K562 (cell line): ENCODE measurements around the gene TNP1. TPM values are rescaled to one million over a fixed set of nuclear protein-coding genes. Genes with fewer than 3 reads are reported as not detected.

Source experiments
- CREM ChIP-seq: IDR thresholded peaks from 2 replicates; pipeline ENCODE4 v1.6.1; 2014; ENCODE audit warnings: antibody characterized with exemption, low read depth
- KDM1A ChIP-seq, 2 experiments: fragments of 450-650 bp; IDR thresholded peaks; 2 replicates each; pipeline ENCODE4 v1.6.1; 2016; ENCODE audit warnings: mild to moderate bottlenecking in 2 of 2
- MEIS2 ChIP-seq: fragments of 450-650 bp; IDR thresholded peaks from 2 replicates; pipeline ENCODE4 v1.6.1; 2014; ENCODE audit warnings: mild to moderate bottlenecking; ENCODE audit not compliant: partially characterized antibody
- MYBL2 ChIP-seq, 2 experiments: fragments of 450-650 bp in 1 of 2; sonication (generic) in 1 of 2; formaldehyde crosslinking in 1 of 2; IDR thresholded peaks; 2 replicates each; pipeline versions ENCODE4 v1.6.1 to v1.8.1; 2017 to 2022; ENCODE audit warnings: borderline replicate concordance in 1 of 2, inconsistent platforms in 1 of 2, low read depth in 1 of 2, mild to moderate bottlenecking in 1 of 2, missing genetic modification reagents in 1 of 2, moderate library complexity in 1 of 2
- MYC ChIP-seq, 2 experiments: fragments of 250-450 bp in 1 of 2; sonication (Bioruptor Pico) in 1 of 2; IDR thresholded peaks; 2 replicates each; pipeline versions ENCODE4 v1.5.1 to v1.6.1; 2012 to 2021; ENCODE audit warnings: low read depth in 2 of 2, borderline replicate concordance in 1 of 2, improper control_type of control experiment in 1 of 2, low read length in 1 of 2, mild to moderate bottlenecking in 1 of 2, moderate library complexity in 1 of 2
- SOX6 ChIP-seq: fragments of 450-650 bp; IDR thresholded peaks from 2 replicates; pipeline ENCODE4 v1.6.1; 2014; ENCODE audit warnings: mild to moderate bottlenecking
- TAL1 ChIP-seq: fragments of 450-650 bp; IDR thresholded peaks from 2 replicates; pipeline ENCODE4 v1.6.1; 2016; ENCODE audit warnings: mild to moderate bottlenecking
- ZNF764 ChIP-seq: fragments of 250-450 bp; sonication (Bioruptor Pico); IDR thresholded peaks from 2 replicates; pipeline ENCODE4 v1.4.0; 2020; ENCODE audit warnings: low read depth, mild to moderate bottlenecking, moderate library complexity
- polyA plus RNA-seq, 8 experiments: library from polyadenylated mRNA; depleted of rRNA in 4 of 8; stranded (reverse) in 5 of 8; unstranded in 3 of 8; fragments of >200 nt; fragmentation: Nextera tagmentation in 2 of 8; fragmentation: Illumina TruSeq in 1 of 8; extraction: Ambion mirVana in 2 of 8; extraction: Trizol in 1 of 8; gene quantifications; 2 replicates each; pipeline versions ENCODE4 v1.2.1 to v1.2.3, GENCODE V29; 2011 to 2014; ENCODE audit warnings: inconsistent platforms in 1 of 8, missing spikeins in 1 of 8
- total RNA-seq, 7 experiments: library from RNA; depleted of rRNA in 6 of 7; stranded (reverse); fragments of >200 nt in 6 of 7; fragmentation: Illumina TruSeq in 2 of 7; extraction: Trizol in 2 of 7; gene quantifications; 2 replicates each; pipeline versions ENCODE4 v1.2.1 to v1.2.3, GENCODE V29; 2011 to 2021; ENCODE audit warnings: low replicate concordance in 1 of 7
- TF ChIP-seq, protein P1 (sequence below): fragments of 200-800 bp; sonication (Bioruptor generic); IDR thresholded peaks from 2 replicates; pipeline ENCODE4 v1.6.1; 2017; ENCODE audit warnings: missing genetic modification characterization, missing compliant biosample characterization
- TF ChIP-seq, protein P2 (sequence below): fragments of 250-450 bp; sonication (Bioruptor Pico); IDR thresholded peaks from 2 replicates; pipeline ENCODE4 v1.8.0; 2022; ENCODE audit warnings: inconsistent platforms
- TF ChIP-seq, protein P3 (sequence below): fragments of 250-450 bp; sonication (Bioruptor Pico); IDR thresholded peaks from 2 replicates; pipeline ENCODE4 v1.4.0; 2020
- TF ChIP-seq, protein P4 (sequence below): fragments of 450-650 bp; IDR thresholded peaks from 2 replicates; pipeline ENCODE4 v1.6.1; 2016; ENCODE audit warnings: antibody characterized with exemption
- TF ChIP-seq, protein P5 (sequence below): fragments of 250-450 bp; sonication (Bioruptor Pico); IDR thresholded peaks from 2 replicates; pipeline ENCODE4 v1.5.1; 2021; ENCODE audit warnings: mild to moderate bottlenecking

TNP1 gene
- total and polyA plus RNA-seq, 9 of the 15 experiments (the other 6 are each of a cell fraction or from before 2014, with no cell fraction given): not detected

DNA sequence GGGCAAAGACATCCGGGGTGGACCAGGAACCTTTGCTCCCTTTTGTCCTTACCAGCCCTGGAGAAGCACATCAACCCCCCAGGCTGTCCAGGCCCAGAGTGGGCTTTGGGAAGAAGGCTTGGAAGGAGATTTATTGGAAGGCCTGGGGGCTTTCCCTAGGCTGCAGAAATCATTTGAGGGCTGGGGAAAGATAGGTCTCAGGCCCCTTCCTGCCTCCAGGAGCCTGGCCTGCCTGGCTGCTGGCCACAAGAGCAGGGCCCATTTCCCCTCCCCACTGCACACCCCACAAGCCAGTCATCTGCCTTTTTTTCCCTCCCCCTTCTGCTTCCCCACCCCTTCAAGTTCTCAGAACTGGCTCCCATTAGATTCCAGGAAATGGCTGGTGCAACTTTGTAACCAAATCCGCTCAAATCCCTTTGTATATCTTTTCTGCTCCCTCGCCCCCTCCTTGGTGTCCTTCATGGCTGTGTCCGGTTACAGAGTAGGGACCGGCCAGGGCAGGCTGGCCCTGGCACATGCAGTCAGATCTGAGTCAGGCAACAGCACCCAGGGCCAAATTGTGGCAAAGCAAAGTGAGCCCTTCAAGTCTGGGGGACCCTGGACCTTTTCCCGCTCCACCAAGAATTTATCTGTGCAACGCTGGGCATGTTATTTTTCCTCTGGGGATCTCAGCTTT lies 20.8 kb upstream of the TNP1 start (continued):
- TF ChIP-seq, protein P1, sequence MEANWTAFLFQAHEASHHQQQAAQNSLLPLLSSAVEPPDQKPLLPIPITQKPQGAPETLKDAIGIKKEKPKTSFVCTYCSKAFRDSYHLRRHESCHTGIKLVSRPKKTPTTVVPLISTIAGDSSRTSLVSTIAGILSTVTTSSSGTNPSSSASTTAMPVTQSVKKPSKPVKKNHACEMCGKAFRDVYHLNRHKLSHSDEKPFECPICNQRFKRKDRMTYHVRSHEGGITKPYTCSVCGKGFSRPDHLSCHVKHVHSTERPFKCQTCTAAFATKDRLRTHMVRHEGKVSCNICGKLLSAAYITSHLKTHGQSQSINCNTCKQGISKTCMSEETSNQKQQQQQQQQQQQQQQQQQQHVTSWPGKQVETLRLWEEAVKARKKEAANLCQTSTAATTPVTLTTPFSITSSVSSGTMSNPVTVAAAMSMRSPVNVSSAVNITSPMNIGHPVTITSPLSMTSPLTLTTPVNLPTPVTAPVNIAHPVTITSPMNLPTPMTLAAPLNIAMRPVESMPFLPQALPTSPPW: peak; percentile 94
- TF ChIP-seq MYBL2 (IDR thresholded peaks at IDR 0.05; ENCODE audit: low read depth) (no peak), MYBL2 (CRISPR knock-in tag; IDR thresholded peaks at IDR 0.05; ENCODE audit: borderline replicate concordance) (no peak), SOX6 (peak; percentile 68), ZNF764 (CRISPR knock-in tag) (no peak), TAL1 (peak; percentile 20; the same call in 1 of the 2 replicates), MYC (IDR thresholded peaks at IDR 0.05; ENCODE audit: low read depth, low read length) (peak; percentile 58), MYC (CRISPR knock-in tag; IDR thresholded peaks at IDR 0.05; ENCODE audit: borderline replicate concordance, low read depth) (no peak), KDM1A (IDR thresholded peaks at IDR 0.05) (peak; percentile 71), MEIS2 (no peak), CREM (0 out of 2 replicates have a peak, but pooled peaks have one; percentile 12)
- TF ChIP-seq, protein P2, sequence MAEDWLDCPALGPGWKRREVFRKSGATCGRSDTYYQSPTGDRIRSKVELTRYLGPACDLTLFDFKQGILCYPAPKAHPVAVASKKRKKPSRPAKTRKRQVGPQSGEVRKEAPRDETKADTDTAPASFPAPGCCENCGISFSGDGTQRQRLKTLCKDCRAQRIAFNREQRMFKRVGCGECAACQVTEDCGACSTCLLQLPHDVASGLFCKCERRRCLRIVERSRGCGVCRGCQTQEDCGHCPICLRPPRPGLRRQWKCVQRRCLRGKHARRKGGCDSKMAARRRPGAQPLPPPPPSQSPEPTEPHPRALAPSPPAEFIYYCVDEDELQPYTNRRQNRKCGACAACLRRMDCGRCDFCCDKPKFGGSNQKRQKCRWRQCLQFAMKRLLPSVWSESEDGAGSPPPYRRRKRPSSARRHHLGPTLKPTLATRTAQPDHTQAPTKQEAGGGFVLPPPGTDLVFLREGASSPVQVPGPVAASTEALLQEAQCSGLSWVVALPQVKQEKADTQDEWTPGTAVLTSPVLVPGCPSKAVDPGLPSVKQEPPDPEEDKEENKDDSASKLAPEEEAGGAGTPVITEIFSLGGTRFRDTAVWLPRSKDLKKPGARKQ (CRISPR knock-in tag): no peak
- TF ChIP-seq, protein P3, sequence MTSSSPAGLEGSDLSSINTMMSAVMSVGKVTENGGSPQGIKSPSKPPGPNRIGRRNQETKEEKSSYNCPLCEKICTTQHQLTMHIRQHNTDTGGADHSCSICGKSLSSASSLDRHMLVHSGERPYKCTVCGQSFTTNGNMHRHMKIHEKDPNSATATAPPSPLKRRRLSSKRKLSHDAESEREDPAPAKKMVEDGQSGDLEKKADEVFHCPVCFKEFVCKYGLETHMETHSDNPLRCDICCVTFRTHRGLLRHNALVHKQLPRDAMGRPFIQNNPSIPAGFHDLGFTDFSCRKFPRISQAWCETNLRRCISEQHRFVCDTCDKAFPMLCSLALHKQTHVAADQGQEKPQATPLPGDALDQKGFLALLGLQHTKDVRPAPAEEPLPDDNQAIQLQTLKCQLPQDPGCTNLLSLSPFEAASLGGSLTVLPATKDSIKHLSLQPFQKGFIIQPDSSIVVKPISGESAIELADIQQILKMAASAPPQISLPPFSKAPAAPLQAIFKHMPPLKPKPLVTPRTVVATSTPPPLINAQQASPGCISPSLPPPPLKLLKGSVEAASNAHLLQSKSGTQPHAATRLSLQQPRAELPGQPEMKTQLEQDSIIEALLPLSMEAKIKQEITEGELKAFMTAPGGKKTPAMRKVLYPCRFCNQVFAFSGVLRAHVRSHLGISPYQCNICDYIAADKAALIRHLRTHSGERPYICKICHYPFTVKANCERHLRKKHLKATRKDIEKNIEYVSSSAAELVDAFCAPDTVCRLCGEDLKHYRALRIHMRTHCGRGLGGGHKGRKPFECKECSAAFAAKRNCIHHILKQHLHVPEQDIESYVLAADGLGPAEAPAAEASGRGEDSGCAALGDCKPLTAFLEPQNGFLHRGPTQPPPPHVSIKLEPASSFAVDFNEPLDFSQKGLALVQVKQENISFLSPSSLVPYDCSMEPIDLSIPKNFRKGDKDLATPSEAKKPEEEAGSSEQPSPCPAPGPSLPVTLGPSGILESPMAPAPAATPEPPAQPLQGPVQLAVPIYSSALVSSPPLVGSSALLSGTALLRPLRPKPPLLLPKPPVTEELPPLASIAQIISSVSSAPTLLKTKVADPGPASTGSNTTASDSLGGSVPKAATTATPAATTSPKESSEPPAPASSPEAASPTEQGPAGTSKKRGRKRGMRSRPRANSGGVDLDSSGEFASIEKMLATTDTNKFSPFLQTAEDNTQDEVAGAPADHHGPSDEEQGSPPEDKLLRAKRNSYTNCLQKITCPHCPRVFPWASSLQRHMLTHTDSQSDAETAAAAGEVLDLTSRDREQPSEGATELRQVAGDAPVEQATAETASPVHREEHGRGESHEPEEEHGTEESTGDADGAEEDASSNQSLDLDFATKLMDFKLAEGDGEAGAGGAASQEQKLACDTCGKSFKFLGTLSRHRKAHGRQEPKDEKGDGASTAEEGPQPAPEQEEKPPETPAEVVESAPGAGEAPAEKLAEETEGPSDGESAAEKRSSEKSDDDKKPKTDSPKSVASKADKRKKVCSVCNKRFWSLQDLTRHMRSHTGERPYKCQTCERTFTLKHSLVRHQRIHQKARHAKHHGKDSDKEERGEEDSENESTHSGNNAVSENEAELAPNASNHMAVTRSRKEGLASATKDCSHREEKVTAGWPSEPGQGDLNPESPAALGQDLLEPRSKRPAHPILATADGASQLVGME (CRISPR knock-in tag): no peak
- TF ChIP-seq, protein P4, sequence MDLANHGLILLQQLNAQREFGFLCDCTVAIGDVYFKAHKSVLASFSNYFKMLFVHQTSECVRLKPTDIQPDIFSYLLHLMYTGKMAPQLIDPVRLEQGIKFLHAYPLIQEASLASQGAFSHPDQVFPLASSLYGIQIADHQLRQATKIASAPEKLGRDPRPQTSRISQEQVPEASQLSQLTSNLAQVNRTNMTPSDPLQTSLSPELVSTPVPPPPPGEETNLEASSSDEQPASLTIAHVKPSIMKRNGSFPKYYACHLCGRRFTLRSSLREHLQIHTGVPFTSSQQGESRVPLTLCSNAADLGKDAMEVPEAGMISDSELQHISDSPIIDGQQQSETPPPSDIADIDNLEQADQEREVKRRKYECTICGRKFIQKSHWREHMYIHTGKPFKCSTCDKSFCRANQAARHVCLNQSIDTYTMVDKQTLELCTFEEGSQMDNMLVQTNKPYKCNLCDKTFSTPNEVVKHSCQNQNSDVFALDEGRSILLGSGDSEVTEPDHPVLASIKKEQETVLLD: no peak
- TF ChIP-seq, protein P5, sequence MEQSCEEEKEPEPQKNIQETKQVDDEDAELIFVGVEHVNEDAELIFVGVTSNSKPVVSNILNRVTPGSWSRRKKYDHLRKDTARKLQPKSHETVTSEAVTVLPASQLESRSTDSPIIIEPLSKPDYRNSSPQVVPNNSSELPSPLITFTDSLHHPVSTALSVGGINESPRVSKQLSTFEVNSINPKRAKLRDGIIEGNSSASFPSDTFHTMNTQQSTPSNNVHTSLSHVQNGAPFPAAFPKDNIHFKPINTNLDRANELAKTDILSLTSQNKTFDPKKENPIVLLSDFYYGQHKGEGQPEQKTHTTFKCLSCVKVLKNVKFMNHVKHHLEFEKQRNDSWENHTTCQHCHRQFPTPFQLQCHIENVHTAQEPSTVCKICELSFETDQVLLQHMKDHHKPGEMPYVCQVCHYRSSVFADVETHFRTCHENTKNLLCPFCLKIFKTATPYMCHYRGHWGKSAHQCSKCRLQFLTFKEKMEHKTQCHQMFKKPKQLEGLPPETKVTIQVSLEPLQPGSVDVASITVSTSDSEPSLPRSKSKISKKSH: no peak
